Medulla oblongata (tissue), 1 donor: Measurements from ENCODE around the gene PRPF6.

Source experiments
- DNase-seq: peaks from one replicate; pipeline ENCODE4 v3.0.0-alpha.2; 2015; ENCODE audit errors: extremely low spot score

PRPF6 gene

DNA sequence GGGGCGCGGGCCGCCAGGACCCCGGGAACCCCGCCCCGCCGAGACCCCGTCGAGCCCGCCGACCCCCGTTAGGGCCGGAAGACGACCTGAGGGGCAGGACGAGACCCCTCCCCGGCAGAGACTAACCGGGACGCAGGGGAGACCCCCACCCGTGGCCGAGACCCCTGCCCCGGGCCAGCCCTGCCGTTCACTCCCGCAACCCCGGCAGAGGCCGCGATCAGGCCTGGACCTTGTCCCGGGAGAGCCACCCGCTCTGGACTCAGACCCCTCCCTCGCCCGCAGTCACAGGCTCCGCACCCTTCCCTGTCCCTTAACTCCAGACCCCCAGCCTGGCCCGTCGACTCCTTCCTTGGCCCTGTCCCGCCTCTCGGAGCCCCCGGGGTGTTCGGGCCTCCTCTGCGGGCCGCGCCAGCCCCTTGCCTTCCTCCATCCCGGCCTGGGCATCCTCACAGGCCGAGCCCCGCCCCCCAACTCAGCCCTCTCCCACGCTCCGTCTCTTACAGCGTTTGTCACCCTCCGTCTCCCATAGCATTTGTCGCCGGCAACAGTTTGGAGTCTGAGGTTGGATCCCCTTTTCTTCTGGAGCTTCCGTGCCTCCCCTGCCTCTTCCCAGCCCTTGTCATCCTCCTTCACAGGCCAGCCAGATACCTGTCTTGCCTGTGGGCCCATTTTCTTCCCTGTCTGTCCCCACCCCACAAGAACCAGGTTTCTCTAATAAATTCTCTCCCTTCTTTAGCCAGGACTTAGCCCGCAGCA lies 82.6 kb downstream of the PRPF6 start:
- DNase-seq: no peak

DNA sequence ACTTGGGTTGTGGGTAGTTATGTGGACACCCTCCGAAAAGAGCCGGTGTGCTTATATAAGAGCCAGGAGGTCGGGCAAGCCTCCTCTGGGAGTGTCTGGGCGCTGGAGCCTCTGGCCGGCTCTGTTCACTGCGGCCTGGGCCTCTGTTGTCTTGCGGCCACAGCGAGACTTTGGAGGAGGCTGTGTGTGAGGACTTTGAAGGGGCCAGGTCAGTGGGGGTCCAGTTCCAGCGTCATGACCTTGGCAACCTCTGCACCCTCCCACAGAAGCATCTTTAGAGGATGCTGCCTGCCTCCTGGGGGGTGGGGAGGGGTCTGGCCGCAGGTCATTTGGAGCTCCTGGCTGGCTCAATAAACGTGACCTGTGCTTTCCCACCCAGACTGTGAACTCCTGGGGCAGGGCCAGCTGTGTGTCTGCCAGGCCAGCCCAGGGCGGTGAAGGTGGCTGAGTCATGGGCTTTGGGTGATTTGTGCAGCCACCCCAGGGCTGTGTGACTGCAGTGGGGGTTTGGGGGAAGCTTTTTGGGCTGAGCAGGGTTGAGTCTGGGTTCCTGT lies 83.3 kb downstream of the PRPF6 start:
- DNase-seq: no peak

DNA sequence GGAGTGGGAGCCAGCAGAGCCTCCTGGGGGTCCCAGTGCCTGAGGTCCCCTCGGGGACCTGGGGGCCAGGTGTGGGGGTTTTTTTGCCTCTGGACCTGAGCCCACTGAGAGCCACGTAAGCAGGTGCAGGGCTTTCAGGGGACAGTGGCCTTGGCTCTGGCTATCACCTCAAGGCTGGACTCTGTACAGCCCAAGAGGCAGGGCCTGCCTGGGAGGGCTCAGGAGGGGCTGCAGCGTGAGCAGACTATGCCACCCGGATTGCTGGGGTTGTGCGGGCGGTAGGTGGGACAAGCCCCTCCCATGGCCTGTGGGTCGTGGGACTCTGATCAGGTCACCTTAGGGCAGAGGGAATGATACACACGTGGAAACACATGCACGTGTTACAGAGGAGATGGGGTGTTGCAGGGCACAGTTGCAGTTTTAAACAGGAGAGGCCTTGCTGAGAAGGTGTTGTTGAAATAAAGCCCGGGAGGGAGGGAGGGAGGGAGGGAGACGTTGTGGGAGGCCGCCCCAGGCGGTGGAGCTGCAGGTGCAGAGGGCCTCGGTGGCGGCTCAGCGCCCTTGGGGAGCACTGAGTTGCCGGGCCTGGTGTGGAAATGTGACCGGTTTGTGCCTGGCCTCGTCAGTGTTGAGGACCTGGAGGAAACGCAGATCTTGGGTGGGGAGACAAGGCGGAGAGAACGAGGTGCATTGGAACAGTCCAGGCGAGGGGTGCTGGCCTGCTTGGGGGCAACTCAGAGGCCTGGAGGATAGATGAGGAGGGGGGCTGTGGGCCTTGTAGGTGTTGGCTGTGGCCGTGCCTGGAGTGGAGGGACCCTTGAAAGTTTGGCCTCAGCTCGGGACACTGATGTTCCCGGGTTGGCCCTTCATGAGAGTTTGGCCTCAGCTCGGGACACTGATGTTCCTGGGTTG lies 84.4 kb downstream of the PRPF6 start:
- no peak for DNase-seq

DNA sequence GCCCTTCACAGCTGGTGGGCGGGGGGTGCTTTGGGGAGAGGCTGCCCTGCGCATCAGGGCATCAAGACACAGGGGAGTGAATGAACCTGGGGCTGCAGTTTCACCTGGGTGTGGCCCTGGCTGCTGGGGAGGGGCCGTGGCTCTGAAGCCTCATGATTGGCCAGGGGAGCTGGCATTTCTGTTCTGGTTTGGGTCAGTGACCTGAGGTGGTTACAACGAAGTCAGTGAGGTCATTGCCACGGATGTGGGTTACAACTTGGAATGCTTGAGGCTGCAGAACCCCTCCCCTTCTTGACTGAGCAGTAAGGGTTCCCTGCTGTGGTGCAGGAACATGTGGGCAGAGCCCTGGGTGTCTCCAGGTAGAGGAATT lies 85.0 kb downstream of the PRPF6 start:
- DNase-seq: no peak

DNA sequence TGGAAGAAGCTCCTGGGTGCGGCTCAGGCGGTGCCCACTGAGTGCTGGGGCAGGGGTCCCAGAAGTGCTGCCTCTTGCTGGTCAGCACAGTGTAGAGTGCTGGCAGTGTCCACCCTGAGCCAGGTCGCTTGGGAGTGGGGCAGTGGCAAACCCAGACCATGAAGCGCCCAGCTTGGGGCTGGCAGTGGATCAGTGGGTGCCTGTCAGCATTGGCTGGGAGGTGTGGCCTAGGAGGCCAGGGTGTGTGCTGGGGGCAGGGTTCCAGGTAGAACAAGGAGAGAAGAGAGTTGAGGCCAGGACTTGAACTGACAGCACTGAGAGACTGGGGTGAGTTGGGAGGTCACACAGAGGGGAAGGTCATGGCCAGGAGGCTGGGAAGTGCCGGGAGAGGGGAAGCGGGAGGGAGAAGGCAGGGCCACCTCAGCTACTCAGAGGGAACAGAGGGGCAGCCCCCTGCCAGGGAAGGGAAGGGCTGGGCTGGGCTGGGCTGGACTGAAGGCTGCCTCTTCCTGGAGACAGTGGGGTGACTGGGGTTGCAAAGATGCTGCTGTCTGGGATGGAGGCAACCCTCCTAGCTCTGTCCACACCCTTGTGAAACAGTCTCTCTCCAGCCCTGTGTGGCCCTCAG lies 86.2 kb downstream of the PRPF6 start:
- DNase-seq: no peak

DNA sequence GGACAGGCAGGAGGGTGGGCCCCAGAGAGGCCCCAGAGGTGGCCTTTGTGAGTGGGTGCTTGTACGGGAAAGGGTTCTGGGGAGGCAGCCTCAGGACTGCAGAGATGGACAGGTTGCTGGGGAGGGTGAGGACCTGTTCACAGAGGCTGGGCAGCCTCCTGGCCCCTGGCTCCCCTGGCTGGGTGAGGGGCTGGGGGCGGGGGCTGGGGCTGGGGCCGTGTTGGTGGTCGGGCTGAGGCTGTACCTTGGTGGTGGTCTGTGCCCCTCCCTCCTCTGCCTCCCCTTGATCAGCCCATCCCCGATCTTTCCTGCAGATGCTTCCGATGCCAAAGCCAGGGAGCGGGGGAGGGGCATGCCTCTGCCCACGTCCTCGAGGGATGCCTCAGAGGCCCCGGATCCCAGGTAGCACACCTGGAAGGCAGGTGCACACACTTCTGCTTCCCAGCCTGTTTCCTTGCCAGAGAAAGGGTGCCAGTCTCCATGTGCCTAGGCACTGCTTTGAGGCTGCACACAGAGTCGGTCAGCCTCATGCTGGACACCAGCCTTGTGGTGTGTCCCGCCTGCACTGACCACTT lies 86.9 kb downstream of the PRPF6 start:
- no peak for DNase-seq

DNA sequence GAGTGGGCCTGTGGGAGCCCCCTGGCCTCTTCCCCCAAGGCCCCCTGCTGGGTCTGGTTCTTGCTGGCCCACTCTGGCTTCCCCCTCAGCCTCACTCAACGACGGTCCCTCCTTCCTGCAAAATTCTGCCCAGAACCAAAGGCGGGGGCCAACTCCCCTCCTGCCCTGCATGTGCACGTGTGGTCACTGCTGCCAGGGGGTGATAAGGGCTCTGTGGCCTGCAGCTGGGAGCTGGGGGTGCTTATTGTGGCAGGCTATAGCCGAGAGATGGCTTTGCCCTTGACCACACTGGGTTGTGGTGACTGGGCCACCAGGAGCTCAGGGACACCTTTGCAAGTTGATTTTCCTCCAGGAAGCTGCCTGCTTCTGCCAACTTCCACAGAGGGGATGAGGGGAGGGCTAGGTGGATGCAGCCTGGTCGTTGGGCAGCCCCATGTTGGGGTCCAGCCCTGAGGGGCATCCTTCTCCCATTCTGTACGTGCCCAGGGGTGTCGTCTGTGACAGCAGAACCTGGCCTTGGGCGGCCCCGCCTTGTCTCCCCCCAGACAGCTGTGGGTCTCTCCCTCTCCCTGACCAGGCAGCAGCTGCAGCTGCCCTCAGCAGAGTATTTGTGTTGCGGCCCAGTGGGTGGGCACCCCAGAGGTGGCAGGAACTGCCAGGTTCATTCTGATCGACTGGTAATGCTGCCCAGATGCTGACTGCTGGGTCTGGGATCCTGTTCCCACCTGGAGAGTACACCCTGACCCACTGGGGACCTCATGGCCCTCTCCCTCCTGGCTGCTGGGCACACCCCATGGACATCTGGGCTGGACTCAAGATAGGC lies 87.7 kb downstream of the PRPF6 start:
- DNase-seq: no peak

DNA sequence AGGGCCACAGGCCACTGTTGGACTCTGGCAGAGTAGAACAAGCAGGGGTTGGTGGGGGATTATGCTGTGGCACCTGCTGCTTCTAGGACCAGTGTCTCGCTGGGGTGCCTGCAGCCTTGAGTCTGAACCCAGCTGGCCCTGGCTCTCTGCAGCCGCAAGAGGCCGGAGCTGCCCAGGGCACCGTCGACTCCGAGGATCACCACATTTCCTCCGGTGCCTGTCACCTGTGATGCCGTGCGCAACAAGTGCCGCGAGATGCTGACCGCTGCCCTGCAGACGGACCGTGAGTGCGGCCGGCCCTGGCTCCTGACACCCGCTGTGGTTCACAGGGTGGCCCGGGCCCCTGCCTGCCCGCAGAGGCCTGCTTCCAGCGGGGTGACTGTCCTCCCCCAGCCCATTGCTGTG lies 88.3 kb downstream of the PRPF6 start:
- no peak for DNase-seq

DNA sequence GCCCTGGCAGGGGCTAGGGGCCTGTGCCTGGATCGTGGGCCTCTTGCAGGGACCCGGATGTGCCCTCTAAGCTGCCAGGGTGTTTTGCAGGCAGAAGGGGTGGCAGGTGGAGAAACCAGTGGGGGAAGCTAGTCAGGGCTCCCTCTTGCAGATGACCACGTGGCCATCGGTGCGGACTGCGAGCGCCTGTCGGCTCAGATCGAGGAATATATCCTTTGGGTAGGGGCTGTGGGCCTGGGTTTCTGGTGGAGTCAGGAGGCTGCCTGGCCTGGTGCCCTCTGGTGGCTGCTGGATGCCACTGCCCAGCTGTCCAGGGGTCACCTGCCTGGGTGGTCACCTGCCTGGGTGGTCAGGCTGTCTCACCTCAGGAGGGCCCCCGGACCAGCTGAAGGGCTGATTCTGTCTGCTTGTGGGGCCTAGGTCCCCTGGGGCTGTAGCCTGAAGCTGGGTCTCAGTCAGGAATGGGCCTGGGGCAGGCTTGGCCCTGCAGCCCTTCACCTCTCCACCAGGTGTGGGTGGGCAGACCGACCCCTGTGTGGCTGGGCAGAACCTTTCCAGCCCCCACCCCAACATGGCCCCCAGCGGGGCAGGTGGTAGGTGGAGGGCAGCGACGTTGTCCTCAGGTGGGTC lies 88.8 kb downstream of the PRPF6 start:
- no peak for DNase-seq

DNA sequence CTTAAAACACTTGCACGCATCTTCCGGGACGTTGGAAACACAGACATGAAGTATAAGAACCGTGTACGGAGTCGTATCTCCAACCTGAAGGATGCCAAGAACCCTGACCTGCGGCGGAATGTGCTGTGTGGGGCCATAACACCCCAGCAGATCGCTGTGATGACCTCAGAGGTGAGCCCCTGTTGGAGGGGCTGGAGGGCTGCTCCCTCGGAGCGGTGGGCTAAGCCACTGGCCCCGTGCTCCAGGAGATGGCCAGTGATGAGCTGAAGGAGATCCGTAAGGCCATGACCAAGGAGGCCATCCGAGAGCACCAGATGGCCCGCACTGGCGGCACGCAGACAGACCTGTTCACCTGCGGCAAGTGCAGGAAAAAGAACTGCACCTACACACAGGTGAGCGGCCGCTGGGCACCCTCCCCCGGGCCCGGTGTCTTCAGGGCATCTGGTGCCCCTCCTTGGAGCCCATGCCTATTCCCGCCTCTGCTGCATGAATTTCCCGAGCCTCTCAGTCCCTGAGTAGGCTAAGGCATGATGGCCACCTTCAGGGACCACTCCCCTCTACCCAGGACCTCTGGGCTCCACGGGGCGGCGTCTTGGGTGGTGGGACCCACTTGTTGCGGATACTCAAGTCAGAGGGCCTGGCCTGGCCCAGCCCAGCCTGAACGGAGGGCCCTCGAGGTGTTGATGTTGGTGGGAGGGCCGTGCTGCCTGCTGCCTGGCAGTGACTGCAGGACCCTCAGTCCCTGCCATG lies 89.5 kb downstream of the PRPF6 start:
- no peak for DNase-seq

DNA sequence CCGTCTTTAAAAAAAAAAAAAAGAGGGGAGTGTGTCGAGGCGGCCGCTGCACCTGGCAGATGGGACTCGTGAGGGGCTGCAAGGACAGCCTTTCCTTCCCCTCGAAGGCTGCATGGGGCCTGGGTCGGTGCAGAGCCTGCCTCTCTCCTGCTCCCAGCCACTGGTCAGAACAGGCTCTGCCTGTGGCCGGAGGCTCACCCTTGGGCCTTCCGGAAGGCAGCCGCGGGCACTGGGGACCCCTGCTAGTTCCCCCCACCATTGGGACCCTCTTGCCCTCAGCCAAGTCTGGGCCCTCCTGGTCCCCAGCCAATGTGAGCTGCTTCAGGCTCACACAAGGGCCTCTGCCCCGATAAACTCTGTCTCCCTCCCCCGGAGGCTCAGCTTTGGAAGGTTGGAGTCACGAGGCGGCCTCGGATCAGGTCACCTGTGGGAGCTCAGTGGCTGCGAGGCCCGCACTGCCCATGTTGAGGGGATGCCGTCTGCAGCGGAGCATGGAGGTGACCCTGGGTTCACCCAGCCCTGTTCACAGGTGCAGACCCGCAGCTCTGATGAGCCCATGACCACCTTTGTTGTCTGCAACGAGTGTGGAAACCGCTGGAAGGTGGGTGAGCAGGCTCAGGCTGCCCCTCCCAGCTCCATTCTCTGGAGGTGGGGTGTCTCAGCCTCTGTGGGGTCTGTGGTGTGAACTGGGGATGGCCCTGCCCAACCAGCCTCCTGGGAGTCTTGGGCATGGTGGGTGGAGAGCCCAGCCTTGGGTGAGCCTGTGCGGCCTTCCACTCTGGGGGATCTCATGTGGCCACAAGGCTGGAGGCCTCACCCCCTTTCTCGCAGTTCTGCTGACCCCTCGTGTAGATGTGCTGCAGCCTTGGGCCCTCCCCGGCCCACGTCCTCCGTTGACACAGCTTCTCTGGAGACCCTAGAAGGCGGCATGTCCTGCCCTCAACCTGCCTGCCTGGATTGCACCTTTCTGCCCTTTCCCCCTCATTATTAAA lies 90.7 kb downstream of the PRPF6 start:
- no peak for DNase-seq

DNA sequence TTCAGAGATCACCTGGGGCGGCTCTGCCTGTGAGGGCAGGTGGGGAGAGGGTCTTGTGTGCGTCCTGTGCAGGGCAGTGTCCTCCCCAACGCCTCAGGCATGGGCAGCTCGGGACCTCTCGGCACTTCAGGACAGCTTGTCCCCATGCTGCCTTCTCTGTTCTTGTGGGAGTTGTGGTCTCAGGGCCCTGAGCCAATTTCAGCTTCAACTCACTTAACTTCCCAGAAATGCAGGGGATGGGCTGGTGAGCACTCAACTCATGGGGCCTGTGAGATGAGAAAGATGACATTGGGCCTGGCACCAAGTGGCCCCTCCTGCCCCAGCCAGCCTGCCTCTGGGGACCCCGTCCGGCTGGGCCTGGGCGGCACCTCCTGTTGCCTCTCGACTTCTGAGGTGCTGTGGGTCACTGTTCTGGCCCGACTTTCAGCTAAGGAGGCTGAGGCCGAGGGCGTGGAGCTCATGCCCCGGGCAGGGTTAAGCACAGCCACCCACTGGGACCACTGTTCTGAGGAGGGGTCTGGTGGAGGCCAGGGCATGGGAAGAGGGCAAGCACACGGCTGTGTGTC lies 91.6 kb downstream of the PRPF6 start:
- no peak for DNase-seq

DNA sequence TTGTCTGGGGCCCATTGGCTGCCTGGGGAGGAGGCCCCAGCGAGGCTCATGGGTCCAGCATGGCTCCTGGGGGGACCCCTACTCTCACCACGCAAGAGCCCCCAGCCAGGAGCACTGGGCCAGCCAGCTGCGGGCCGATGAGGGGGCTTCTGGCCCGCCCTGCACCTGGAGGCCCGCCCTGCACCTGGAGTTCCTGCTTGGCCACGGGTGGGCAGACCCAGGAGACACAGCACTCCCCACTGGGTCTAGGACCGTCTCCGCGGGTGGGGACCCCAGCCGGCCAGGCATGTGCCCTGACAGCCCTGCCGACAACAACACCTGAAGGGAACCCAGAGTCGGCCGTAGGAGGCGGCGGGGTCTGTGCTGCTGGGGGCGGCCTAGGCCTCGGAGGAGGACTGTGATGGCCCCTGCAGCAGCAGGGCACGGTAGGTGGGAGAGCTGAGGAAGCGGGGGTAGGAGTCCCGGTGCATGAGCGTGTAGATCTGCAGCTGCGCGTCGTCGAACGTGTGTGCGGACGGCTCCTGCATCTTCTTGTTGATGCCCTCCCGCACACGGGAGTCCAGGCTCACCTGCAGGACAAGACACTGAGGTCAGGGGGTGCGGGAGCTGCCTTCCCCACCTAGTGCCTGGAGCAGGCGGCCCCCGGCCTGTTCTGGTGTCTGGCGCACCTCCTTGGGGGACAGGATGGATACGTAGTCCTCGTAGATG lies 92.7 kb downstream of the PRPF6 start:
- no peak for DNase-seq

DNA sequence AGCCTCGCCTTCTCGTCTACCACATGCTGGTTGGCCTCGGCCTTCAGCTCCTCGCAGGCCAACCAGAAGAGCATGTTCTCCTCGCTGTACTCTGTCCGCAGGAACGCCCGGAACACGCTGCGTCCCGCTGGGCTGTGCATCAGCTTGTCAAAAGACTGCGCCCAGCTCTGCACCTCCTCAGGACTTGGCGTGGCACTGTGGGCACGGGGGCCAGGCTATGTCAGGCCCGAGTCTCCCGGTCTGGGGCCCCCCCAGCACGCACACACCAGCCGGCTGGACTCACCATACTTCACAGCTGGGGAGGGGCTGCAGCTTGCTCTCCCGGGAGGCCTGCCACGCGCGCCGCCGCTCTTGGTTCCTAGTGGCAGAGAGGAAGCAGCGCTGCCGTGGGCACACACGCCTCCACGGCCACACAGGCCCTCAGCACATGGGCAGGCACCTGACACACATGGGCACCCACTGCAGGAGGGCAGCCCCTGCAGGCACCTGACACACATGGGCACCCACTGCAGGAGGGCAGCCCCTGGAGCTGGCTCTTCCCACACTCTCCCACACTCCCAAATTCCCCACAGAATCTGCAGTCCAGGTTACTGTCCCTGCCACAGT lies 93.4 kb downstream of the PRPF6 start:
- no peak for DNase-seq

DNA sequence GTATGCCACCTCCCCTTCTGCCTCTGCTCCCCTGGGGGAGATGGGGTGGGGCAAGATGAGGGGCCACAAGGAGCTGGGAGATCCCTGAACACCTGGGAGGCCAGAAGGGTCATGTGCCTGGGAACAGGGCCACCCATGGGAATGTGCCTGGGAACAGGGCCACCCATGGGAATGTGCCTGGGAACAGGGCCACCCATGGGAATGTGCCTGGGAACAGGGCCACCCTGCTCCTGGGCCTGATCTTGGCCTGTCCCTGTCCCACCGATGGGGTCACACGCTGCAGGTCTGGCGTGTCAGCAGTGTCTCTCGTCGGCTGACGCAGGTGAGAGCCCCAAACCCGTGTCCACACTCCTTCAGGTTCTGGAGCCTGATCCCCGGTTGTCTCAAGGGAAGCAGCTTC lies 94.0 kb downstream of the PRPF6 start:
- no peak for DNase-seq

DNA sequence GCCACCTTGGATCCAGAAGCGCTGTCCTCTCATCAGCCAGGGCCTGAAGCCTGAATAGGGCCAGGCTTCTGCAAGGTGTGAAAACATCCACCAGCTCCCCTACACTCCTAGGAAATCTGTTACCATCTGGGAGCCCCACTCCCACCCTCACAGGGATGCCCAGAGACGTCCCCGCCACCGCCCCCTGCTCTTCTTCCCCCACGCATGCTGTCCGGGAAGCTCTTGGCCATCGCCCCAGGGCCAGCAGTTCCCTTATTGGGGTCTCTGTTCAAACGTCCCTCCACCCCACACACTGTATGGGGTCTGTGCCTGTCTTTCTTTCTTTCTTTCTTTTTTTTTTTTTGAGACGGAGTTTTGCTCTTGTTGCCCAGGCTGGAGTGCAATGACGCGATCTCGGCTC lies 94.6 kb downstream of the PRPF6 start:
- no peak for DNase-seq
